HG02759 (cell line): ENCODE measurements around the gene SNX3.
A peak's percentile ranks its signal among the peaks of the same experiment; 100 is the strongest.
"Not testable (repeated sequence)": the region's sequence is repeated elsewhere in the genome, so short reads cannot be mapped to it uniquely, and the experiment has no call there.

Experiments used
- ATAC-seq: cut with Tn5 transposase; IDR thresholded peaks from one replicate; pipeline ENCODE4 v1.9.1; 2021; ENCODE audit warnings: mild to moderate bottlenecking, moderate library complexity; ENCODE audit not compliant: unreplicated experiment

Gene SNX3

DNA sequence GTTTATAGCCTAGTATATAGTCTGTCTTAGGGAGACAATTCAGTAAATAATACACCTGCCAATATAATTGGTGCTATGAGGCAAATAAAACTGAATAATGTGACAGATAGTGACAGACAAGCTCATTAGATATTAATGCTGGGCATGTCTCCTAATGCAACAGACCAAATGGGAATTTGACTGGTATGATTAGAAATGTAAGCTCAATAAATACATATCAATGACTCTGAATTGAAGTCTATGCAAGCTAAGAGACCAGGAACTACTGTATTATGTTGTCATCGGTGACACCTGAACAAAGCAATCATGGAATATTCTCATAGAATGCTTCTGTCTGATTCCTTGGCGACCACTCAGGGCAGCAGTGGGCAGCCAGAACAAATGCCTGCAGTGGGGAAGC is 2.5 kb upstream of the SNX3 start:
- no peak for ATAC-seq

DNA sequence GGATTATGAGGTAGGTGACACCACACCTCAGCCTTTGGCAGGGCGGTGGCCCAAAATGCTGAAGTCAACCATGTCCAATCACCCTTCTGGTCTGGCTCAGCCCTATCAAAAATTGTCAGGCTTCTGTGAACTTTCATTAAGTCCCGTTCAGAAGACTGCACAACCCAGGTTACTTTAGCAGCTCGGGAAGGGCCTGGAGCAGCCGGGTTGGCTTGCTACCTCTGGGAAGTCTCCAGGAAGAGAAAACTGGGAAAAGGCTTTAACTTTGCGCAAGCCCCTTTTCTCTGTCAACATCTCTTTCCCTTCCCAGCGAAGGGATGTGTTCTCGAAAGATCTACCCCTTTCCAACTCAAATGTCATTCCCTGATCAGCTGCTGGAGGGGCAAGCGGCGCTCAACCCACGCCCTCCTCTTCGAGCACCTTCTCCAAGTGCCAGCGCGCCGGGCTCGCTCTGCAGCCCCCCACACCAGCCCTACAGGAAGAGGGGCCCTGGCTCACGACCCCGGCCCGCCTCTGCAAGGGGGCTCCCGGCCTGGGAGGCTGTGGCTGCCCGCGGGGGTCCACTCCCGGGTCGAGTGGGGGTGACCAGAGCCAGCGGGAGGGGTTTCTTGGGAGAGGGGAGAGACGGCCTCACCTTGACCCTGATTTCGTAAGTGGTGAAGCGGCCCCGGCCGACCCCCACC is 573 bp downstream of the SNX3 start:
- ATAC-seq = peak; percentile 7

- no peak for ATAC-seq
Observed at GRCh38 chr6:108254433-108255410, 6.1 kb downstream of the SNX3 start.

GRCh38 chr6:108253241-108253640 is 7.6 kb downstream of the SNX3 start:
- no peak for ATAC-seq

- ATAC-seq = no peak
Observed at GRCh38 chr6:108252055-108252454, 8.8 kb downstream of the SNX3 start.

DNA sequence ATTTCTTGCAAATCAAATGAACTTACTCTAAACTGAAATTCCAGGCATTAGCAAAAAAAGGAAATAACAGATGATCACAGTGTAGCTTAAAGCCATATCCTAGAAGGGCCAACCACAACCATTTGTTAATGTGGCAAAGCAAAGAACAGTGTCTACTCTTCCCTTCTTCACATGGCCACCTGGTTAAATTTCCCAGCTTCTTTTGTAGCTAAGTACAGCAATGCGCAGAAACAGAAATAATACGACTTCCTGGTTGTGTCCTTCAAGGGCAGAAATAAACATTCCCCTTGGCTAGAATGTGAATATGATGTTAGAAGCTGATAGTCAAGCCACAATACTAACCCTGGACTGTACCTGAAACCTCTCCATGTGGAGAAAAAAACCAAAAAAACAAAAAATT is 9.6 kb downstream of the SNX3 start:
- ATAC-seq = no peak

DNA sequence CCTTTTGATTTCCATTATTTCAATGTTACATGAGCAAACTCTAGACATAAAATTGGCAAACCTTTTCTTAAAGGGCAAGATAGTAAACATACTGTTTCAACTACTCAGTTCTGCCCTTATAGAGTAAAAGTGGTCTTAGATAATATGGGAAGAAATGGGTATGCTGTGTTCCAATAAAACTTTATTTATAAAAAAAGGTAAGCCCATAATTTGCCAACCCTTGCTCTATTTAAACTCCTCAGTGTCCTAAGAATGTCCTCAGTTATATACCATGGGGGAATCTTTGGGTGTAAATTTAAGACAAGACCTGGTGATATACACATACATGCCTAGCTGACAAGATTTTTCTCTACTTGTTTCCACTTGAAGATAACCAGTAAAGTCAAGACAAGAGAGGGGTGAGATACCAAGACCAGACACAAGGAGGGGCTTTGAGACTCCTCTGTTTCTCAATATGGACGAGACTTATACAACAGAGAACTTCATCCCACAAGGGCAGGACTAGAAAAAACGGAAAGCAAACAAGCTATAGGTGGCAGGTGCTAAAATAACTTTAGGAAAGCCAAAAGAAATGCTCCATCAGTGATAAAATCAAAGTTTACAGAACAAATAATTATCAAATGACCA is 10.5 kb downstream of the SNX3 start:
- ATAC-seq = no peak

- ATAC-seq = no peak
Observed at GRCh38 chr6:108247965-108248536, 12.8 kb downstream of the SNX3 start.

- not testable (repeated sequence) for ATAC-seq
Observed at GRCh38 chr6:108245095-108245494, 15.7 kb downstream of the SNX3 start.

- no peak for ATAC-seq
Observed at GRCh38 chr6:108243836-108244235, 17.0 kb downstream of the SNX3 start.

- no peak for ATAC-seq
Observed at GRCh38 chr6:108242721-108243120, 18.1 kb downstream of the SNX3 start.

- ATAC-seq = no peak
Observed at GRCh38 chr6:108242259-108242658, 18.6 kb downstream of the SNX3 start.

GRCh38 chr6:108238322-108238721 is 22.5 kb downstream of the SNX3 start:
- ATAC-seq = no peak

GRCh38 chr6:108236791-108237190 is 24.0 kb downstream of the SNX3 start:
- ATAC-seq = no peak

DNA sequence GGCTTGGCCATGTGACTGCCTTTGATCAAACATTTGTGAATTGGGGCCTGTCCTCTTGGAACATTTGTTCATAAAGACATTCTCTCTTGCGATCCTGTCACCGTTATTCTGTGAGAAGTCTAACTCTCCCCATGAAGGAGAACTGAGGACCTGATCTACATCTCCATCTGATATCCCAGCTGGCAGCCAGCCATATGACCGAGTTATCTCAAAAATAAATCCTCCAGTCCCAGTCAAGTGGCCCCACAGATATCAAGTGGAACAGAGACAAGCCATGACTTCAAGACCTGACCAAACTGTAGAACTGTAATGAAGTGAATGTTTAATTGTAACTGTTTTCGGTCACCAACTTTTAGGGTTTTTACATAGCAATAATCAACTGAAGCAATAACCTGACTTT is 25.7 kb downstream of the SNX3 start:
- no peak for ATAC-seq

DNA sequence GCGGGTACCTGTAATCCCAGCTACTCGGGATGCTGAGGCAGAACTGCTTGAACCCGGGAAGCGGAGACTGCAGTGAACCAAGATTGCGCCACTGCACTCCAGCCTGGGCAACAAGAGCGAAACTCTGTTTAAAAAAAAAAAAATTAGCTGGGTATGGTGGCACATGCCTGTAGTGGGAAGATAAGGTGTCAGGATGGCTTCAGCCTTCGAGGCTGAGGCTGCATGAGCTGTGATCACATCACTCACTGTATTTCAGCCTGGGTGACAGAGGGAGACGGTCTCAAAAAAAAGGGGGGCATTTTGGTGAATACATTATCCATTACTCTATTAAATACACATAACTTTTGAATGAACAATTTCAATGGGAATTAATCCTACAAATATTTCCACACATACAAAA is 32.4 kb downstream of the SNX3 start:
- no peak for ATAC-seq

DNA sequence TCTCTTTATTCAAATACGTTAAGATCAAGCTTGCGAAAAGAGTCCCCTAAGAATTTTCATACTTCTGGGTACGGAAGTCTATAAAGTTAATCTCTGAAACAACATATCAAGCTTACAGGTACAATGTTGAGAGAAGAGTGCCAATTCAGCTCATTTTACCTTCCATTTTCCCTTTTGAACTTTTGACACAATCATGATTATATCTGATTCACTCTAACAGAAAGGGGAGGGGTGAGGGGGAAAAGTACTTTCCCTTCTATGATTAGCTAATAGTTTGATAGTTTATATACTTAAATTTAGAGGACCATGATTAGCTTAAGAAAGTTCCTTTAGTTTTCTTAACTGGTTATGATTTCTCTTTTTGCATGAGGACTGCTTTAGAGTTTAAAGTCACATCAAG is 33.5 kb downstream of the SNX3 start:
- ATAC-seq = no peak

DNA sequence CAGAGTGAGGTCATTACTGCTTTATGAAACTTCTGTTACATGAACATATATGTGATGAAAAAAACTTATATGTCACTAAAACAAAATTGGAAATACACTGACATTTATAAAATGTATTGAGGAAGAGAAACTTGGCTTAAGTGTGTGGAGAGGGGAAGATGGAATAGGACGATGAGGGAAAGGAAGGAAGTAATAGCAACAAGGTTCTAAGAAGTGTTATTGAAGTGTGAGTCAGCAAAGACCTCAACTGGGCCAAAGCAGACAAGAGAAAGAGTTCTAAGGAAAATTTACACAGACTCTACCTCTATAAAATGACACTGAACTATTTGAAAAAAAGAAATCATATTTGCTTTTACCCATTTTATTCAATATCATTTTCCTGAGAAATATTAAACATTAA is 38.3 kb downstream of the SNX3 start:
- no peak for ATAC-seq

GRCh38 chr6:108222064-108222463 is 38.8 kb downstream of the SNX3 start:
- ATAC-seq = no peak

DNA sequence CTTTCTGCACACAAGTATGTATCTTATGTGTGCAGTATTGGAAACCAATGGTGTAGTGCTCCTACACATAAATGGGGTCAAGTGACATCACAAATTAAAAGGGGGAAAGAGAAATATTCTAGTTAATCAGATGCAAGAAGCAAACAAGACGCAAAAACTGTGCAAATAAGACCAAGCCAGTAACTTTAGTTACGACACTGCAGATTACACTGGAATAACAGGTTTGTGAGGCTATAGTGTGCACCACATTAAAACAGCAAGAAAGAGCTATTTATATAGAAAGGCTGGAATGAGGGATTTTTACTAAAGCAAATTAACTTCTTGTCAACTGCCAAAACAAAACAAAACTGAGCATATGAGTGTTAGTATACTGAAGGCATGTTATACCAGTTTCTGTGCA is 49.2 kb downstream of the SNX3 start:
- no peak for ATAC-seq

DNA sequence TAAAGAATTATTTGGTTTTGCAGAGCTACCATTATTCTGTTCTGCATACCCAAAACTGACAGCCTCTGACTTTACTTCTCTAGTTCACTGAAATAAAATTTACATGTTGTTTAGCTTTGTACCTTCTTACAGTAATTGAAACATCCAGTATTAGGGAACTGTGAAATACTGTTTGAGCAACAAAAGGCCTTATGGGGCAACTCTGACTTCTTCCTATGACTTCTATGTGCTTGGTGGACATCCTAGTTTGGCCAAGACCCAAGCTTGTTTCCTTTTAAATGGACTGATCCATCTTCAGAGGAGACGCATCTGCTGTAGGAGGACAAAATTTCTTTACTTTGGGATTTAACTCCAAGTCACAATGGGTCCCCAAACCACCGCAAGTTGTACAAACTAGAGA is 50.3 kb downstream of the SNX3 start:
- ATAC-seq = no peak
